Suprapubic skin (tissue), 4 donors: Measurements from ENCODE around the gene ACTR1A.

Experiments used
- EP300 ChIP-seq: sonication (generic); formaldehyde crosslinking; IDR thresholded peaks from one replicate; pipeline ENCODE4 v1.6.1; 2017; ENCODE audit warnings: antibody characterized with exemption
- POLR2AphosphoS5 ChIP-seq, 3 donors: sonication (generic); formaldehyde crosslinking; IDR thresholded peaks; one replicate each; pipeline ENCODE4 v1.6.1; 2017; ENCODE audit warnings: antibody characterized with exemption in 3 of 3
- TF ChIP-seq, protein P1 (sequence below), 2 donors: fragments of 200-600 bp in 1 of 2; fragments of 450-650 bp in 1 of 2; sonication (generic) in 1 of 2; IDR thresholded peaks; one replicate each; pipeline ENCODE4 v1.5.1; 2016 to 2019; ENCODE audit warnings: antibody characterized with exemption in 2 of 2, mild to moderate bottlenecking in 1 of 2, moderate library complexity in 1 of 2

- TF ChIP-seq, protein P1, sequence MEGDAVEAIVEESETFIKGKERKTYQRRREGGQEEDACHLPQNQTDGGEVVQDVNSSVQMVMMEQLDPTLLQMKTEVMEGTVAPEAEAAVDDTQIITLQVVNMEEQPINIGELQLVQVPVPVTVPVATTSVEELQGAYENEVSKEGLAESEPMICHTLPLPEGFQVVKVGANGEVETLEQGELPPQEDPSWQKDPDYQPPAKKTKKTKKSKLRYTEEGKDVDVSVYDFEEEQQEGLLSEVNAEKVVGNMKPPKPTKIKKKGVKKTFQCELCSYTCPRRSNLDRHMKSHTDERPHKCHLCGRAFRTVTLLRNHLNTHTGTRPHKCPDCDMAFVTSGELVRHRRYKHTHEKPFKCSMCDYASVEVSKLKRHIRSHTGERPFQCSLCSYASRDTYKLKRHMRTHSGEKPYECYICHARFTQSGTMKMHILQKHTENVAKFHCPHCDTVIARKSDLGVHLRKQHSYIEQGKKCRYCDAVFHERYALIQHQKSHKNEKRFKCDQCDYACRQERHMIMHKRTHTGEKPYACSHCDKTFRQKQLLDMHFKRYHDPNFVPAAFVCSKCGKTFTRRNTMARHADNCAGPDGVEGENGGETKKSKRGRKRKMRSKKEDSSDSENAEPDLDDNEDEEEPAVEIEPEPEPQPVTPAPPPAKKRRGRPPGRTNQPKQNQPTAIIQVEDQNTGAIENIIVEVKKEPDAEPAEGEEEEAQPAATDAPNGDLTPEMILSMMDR (IDR thresholded peaks at IDR 0.05) = no peak
- TF ChIP-seq EP300 = no peak
- no peak for TF ChIP-seq POLR2AphosphoS5 (IDR thresholded peaks at IDR 0.05)
Measured at GRCh38 chr10:102429468-102429867, 73.0 kb downstream of the ACTR1A start.
